Stimulated activated CD4-positive, alpha-beta T cell treated with anti-CD3 and anti-CD28 coated beads, TNF-alpha, amount 100 ng/mL, for 48 hours (primary cell): ENCODE results near the gene NFAM1.

ENCODE experiments used
- DNase-seq, 3 donors: peaks; one replicate each; pipeline ENCODE4 v3.0.0-alpha.2; 2020; ENCODE audit warnings: low read depth in 3 of 3

The NFAM1 gene

GRCh38 chr22:42334875-42335512 lies 97.2 kb downstream of the NFAM1 start:
- DNase-seq = no peak

DNA sequence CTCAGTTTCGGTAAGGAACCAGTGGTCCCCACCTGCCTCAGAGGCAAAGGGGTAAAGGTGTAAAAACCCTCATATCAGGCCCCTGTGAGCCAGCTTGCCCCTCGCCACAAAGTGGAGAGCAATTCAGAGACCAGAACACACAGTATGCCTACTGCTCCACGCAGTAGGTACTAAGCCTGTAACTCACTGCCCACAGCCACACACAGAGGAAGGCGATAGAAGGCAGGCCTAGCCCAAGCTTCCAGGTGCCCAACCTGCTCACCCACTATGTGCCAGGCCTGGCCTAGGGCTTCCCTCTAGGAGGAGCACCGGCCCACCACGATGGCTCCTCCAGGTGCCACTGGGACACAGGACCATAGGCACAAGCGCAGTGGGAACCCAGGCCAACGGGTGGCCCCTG lies 98.7 kb downstream of the NFAM1 start:
- no peak for DNase-seq

GRCh38 chr22:42332089-42332488 lies 100.1 kb downstream of the NFAM1 start:
- DNase-seq = no peak

DNA sequence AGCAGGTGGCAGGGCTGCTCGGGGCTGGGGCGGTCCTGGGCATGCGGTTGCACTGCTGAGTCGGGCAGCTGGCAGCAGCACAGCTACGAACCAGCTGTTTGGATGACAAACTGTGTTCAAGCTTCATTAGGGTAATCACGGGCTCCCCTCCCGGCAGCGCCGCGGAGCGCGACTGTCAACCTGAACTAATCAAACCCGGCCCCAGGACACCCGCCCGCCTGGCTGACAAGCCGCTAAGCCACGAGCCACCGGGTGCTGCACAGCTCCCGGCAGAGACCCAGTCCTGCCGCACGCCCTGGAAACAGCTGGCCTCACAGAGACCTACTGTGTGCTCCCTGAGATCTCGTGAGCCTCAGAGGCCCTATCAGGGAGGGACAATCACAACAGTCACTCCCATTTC lies 101.2 kb downstream of the NFAM1 start:
- no peak for DNase-seq
